Stimulated activated CD8-positive, alpha-beta memory T cell treated with anti-CD3 and anti-CD28 coated beads, Interleukin-15, amount 100 ng/mL, for 1 hour (primary cell): Measurements from ENCODE around the gene SLC2A8.

Experiments used
- DNase-seq: peaks from one replicate; pipeline ENCODE4 v3.0.0-alpha.2; 2020; ENCODE audit warnings: low read depth

Gene SLC2A8

GRCh38 chr9:127382541-127382940 lies 14.4 kb upstream of the SLC2A8 start:
- DNase-seq = no peak

- DNase-seq = no peak
Measured at GRCh38 chr9:127384016-127384730, 12.8 kb upstream of the SLC2A8 start.

GRCh38 chr9:127384901-127385300 lies 12.1 kb upstream of the SLC2A8 start:
- no peak for DNase-seq

- DNase-seq = no peak
Measured at GRCh38 chr9:127386249-127386648, 10.7 kb upstream of the SLC2A8 start.

GRCh38 chr9:127386981-127387380 lies 10.0 kb upstream of the SLC2A8 start:
- no peak for DNase-seq

GRCh38 chr9:127388037-127388855 lies 8.7 kb upstream of the SLC2A8 start:
- peak; percentile 64 for DNase-seq

- no peak for DNase-seq
Measured at GRCh38 chr9:127388856-127389238, 8.1 kb upstream of the SLC2A8 start.

GRCh38 chr9:127389381-127390247 lies 7.4 kb upstream of the SLC2A8 start:
- DNase-seq = no peak

GRCh38 chr9:127390248-127390545 lies 6.8 kb upstream of the SLC2A8 start:
- no peak for DNase-seq

GRCh38 chr9:127390563-127390962 lies 6.4 kb upstream of the SLC2A8 start:
- DNase-seq = no peak

- DNase-seq = no peak
Measured at GRCh38 chr9:127392166-127392565, 4.8 kb upstream of the SLC2A8 start.

- no peak for DNase-seq
Measured at GRCh38 chr9:127392976-127393375, 4.0 kb upstream of the SLC2A8 start.

GRCh38 chr9:127393645-127394044 lies 3.3 kb upstream of the SLC2A8 start:
- no peak for DNase-seq

GRCh38 chr9:127395497-127396252 lies 1.3 kb upstream of the SLC2A8 start:
- DNase-seq = no peak

- no peak for DNase-seq
Measured at GRCh38 chr9:127396253-127396807, 639 bp upstream of the SLC2A8 start.

GRCh38 chr9:127397646-127398274 lies 791 bp downstream of the SLC2A8 start:
- DNase-seq = no peak

- no peak for DNase-seq
Measured at GRCh38 chr9:127398275-127398647, 1.3 kb downstream of the SLC2A8 start.

- DNase-seq = no peak
Measured at GRCh38 chr9:127398715-127399400, 1.9 kb downstream of the SLC2A8 start.

- no peak for DNase-seq
Measured at GRCh38 chr9:127399736-127400269, 2.8 kb downstream of the SLC2A8 start.

GRCh38 chr9:127402401-127403090 lies 5.6 kb downstream of the SLC2A8 start:
- no peak for DNase-seq
